AG09319 (cell line): ENCODE measurements around the gene PSMD14.

Experiments
- DNase-seq: peaks from one replicate; pipeline ENCODE4 v3.0.0-alpha.2; 2010; ENCODE audit warnings: low read depth; ENCODE audit errors: extremely low read depth
- TF ChIP-seq, protein P1 (sequence below): IDR thresholded peaks from 2 replicates; pipeline ENCODE4 v1.5.1; 2011; ENCODE audit warnings: low read depth, mild to moderate bottlenecking, inconsistent platforms, low read length, moderate library complexity

Gene PSMD14

DNA sequence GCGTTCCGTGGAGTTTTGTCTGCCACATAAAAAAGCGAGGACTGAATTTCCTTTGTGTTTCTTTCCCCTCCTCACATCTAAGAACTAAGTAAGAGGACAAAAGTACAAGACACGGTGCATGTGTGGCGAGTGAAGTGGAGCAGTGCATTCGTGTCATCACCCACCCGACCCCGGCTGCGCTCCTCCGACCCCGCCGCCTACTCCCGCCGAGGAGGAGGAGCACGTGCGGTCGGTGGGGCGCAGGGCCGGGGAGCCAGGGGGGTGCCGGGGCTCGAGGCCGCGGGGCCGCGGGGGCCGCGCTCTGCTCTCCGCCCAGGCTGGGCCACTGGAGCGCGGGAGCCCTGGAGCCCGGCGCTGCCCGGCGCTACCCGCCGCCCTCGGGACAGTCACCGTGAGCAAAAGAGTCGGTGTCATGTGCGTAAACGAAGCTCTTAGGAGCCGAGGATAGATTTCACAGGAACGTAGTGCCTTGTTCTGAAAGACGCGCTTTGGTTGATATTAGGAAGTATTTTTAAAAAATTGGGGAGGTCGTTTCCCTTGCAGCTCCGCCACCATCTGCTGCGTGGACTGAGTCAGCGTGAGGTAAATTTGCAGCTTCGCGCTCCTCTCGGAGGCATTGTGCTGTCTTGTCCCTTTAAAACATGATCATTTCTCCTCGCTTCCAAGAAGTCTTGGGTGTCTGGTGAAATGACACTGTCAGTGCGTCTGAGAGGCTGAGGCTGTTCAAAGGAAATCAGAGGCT is 118.9 kb downstream of the PSMD14 start:
- TF ChIP-seq, protein P1, sequence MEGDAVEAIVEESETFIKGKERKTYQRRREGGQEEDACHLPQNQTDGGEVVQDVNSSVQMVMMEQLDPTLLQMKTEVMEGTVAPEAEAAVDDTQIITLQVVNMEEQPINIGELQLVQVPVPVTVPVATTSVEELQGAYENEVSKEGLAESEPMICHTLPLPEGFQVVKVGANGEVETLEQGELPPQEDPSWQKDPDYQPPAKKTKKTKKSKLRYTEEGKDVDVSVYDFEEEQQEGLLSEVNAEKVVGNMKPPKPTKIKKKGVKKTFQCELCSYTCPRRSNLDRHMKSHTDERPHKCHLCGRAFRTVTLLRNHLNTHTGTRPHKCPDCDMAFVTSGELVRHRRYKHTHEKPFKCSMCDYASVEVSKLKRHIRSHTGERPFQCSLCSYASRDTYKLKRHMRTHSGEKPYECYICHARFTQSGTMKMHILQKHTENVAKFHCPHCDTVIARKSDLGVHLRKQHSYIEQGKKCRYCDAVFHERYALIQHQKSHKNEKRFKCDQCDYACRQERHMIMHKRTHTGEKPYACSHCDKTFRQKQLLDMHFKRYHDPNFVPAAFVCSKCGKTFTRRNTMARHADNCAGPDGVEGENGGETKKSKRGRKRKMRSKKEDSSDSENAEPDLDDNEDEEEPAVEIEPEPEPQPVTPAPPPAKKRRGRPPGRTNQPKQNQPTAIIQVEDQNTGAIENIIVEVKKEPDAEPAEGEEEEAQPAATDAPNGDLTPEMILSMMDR: no peak
- DNase-seq: no peak

DNA sequence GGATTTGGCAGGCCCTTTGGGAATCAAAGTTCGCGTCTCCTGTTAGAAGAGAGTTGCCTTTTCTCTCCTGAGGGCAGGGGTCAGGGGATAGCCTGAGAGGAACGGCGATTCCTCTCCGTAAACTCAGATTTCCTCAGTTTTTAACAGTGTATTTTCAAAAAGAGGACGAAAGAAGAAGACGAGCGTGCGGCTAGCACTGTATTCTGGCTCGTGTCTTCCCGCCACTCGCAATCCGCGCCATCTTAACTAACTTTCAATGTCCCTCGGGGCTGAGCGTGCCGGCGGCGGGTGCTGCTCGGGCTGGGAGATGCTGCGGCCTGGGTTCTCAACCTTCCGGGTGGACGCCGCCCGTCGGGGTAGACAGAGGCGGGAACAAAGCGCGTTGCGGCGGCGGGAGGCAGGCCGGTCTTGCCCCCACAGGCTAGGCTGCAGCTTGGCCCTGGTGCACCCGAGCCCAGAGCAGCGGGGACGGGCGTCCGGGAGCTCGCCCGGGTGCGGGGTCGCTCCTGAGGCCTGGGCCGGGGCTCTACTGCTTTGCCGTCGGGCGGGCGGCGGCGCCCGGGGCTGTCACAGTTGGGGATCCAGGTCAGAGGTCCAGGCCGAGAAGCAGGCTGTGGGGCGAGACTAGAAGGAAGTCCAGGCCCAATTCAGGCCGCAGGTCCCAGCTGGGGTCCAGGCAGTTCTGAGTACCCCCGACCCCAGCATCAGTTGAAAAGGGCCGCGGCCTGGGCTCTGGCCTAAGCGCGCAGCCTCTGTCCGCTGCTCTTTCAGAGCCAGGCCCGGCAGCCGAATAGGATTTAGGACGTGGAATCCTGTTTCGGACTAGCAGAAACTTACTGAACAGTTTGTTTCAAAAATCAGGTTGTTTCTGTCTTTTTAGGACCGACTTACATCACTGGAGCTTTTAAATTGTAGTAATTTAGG is 119.7 kb downstream of the PSMD14 start:
- TF ChIP-seq, protein P1: no peak
- no peak for DNase-seq

DNA sequence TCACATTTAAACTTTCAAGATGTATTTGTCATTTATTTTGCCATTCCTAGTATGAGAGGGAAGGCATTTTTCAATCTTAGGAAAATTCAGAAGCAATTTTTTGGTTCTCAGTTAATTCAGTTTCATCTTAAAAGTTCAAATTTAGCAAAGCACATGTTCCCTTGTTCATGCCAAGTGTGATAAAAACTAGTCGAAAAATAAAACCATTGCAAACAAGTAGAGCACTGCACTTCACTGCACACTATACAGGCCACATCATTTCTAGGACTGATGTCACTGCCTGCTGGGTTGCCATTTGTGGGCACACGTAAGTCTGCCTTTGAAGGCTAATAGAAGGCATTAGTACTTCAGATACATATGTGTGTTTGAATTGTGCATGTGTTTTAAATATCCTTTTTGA is 122.2 kb downstream of the PSMD14 start:
- TF ChIP-seq, protein P1: no peak
- DNase-seq: no peak

DNA sequence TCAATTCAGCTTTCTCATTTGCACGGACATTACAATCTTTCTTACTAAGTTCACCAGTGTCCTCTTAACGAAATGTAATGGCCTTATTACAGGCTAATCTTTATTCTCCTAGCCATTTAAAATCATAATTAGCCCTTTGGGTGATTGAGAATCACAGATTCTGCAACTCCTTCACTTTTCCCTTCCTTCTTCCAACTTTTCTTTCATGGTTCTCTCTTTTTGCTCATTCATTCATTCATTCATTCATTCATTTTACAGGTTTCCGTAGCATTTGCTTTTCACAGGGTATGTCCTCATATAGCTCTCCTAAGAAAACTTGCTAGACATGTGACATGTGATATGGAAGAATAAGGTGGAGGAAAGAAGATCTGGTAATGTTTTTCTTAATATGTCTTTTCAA is 123.9 kb downstream of the PSMD14 start:
- DNase-seq: no peak
- TF ChIP-seq, protein P1: no peak

DNA sequence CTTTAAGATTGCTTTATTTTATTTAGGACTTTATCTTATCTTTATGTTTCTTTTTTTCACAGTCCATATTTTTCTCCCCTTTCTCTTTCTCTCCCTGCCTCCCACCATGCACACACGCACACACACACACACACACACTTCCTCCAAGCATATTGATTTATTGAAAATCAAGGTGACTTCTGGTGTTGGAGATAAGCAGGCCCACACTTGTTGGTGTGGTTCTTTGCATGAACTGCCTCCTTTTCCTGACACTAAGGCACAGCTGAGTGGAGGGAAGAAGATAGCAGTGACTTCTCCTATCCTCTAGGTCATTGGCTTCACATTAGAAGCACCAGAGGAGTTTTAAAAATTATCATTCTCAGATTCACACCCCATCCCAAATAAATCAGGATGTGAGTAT is 125.9 kb downstream of the PSMD14 start:
- no peak for DNase-seq
- TF ChIP-seq, protein P1: no peak

DNA sequence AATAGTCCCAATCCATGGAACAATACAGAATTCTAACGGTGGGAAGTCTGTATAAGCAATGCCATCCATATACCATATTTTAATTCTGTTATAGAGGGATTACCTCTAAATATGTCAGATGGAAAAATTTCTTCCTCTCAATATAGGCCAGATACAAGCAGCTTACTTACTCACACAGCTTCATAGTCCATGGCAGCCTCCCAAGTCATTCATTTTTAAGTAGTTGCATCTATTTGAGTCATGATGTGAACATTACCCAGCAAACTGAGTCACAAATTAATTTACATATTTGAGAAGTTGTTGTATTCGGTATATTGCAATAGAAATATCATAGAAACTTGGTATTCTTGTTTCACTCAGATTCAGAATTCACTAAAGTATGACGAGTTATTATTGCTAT is 128.2 kb downstream of the PSMD14 start:
- DNase-seq: peak; percentile 56
- TF ChIP-seq, protein P1: no peak

DNA sequence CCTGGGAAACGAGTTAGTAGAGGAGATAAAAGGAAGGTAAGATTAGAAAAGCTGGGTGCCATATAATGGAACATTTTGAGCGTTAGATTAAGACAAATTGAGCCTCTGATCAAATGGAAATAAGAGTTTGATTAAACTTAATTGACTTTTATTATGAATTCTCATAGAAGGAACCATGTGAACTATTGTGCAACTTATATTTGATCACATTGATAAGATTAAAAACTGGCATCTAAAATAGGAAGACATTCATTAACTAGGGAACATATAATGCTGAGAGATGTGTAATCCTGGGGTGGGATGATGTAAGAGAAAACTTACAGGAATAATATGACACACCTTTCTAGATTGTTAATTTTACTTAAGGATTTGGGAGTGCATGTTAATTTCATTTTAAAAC is 130.4 kb downstream of the PSMD14 start:
- TF ChIP-seq, protein P1: no peak
- no peak for DNase-seq
